HL-60 (cell line): ENCODE data around the gene CYP2R1.

Experiments used
- CTCF ChIP-seq: IDR thresholded peaks from one replicate; pipeline ENCODE4 v1.5.1; 2011; ENCODE audit warnings: low read length, control low read depth, inconsistent platforms; ENCODE audit not compliant: insufficient read depth
- GABPA ChIP-seq: IDR thresholded peaks from 2 replicates; pipeline ENCODE4 v1.6.1; 2012; ENCODE audit warnings: low read depth
- POLR2AphosphoS5 ChIP-seq: IDR thresholded peaks from 2 replicates; pipeline ENCODE4 v1.6.1; 2012; ENCODE audit warnings: low read depth
- SPI1 ChIP-seq: IDR thresholded peaks from 2 replicates; pipeline ENCODE4 v1.6.1; 2012; ENCODE audit warnings: low read depth, mild to moderate bottlenecking, borderline replicate concordance
- TF ChIP-seq, protein P1 (sequence below): IDR thresholded peaks from 2 replicates; pipeline ENCODE4 v1.6.1; 2012; ENCODE audit warnings: low read depth; ENCODE audit not compliant: insufficient replicate concordance

- TF ChIP-seq CTCF (no peak), POLR2AphosphoS5 (no peak), GABPA (no peak), SPI1 (no peak)
- TF ChIP-seq, protein P1, sequence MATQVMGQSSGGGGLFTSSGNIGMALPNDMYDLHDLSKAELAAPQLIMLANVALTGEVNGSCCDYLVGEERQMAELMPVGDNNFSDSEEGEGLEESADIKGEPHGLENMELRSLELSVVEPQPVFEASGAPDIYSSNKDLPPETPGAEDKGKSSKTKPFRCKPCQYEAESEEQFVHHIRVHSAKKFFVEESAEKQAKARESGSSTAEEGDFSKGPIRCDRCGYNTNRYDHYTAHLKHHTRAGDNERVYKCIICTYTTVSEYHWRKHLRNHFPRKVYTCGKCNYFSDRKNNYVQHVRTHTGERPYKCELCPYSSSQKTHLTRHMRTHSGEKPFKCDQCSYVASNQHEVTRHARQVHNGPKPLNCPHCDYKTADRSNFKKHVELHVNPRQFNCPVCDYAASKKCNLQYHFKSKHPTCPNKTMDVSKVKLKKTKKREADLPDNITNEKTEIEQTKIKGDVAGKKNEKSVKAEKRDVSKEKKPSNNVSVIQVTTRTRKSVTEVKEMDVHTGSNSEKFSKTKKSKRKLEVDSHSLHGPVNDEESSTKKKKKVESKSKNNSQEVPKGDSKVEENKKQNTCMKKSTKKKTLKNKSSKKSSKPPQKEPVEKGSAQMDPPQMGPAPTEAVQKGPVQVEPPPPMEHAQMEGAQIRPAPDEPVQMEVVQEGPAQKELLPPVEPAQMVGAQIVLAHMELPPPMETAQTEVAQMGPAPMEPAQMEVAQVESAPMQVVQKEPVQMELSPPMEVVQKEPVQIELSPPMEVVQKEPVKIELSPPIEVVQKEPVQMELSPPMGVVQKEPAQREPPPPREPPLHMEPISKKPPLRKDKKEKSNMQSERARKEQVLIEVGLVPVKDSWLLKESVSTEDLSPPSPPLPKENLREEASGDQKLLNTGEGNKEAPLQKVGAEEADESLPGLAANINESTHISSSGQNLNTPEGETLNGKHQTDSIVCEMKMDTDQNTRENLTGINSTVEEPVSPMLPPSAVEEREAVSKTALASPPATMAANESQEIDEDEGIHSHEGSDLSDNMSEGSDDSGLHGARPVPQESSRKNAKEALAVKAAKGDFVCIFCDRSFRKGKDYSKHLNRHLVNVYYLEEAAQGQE, result no peak
Observed at GRCh38 chr11:14906993-14907392, 15.0 kb upstream of the CYP2R1 start.
